Measurements from ENCODE around the gene NDRG4. TPM values are rescaled to one million over a fixed set of nuclear protein-coding genes. Genes with fewer than 3 reads are reported as not detected.

The NDRG4 gene
- total RNA-seq, 1 donor from 2014 or later: 30.1 TPM

GRCh38 chr16:58465817-58466216 lies 34.1 kb upstream of the NDRG4 start:
- H3K4me3 ChIP-seq (ENCODE audit: low read depth, low read length): no peak overlapping the region
- TF ChIP-seq CTCF (IDR thresholded peaks at IDR 0.05; ENCODE audit: insufficient read depth, low read length, poor library complexity, severe bottlenecking): no peak
- H3K36me3 ChIP-seq (ENCODE audit: control insufficient read depth, insufficient read depth, low read length): no peaks in the 10 kb centered on the region
- H3K27me3 ChIP-seq (ENCODE audit: control insufficient read depth, insufficient read depth, low read length): peaks cover 40% of the 10 kb centered on the region
- no peak for DNase-seq (ENCODE audit: low read depth)

GRCh38 chr16:58466396-58466795 lies 33.5 kb upstream of the NDRG4 start:
- peaks cover 40% of the 10 kb centered on the region for H3K27me3 ChIP-seq (ENCODE audit: control insufficient read depth, insufficient read depth, low read length)
- no peak for DNase-seq (ENCODE audit: low read depth)
- no peak for TF ChIP-seq CTCF (IDR thresholded peaks at IDR 0.05; ENCODE audit: insufficient read depth, low read length, poor library complexity, severe bottlenecking)

GRCh38 chr16:58467905-58468304 lies 32.0 kb upstream of the NDRG4 start:
- peaks cover 38% of the 10 kb centered on the region for H3K27me3 ChIP-seq (ENCODE audit: control insufficient read depth, insufficient read depth, low read length)

More at GRCh38 chr16:58466396-58466795, 33.5 kb upstream of the NDRG4 start:
- H3K36me3 ChIP-seq (ENCODE audit: control insufficient read depth, insufficient read depth, low read length): no peaks in the 10 kb centered on the region
- no peak overlapping the region for H3K4me3 ChIP-seq (ENCODE audit: low read depth, low read length)

DNA sequence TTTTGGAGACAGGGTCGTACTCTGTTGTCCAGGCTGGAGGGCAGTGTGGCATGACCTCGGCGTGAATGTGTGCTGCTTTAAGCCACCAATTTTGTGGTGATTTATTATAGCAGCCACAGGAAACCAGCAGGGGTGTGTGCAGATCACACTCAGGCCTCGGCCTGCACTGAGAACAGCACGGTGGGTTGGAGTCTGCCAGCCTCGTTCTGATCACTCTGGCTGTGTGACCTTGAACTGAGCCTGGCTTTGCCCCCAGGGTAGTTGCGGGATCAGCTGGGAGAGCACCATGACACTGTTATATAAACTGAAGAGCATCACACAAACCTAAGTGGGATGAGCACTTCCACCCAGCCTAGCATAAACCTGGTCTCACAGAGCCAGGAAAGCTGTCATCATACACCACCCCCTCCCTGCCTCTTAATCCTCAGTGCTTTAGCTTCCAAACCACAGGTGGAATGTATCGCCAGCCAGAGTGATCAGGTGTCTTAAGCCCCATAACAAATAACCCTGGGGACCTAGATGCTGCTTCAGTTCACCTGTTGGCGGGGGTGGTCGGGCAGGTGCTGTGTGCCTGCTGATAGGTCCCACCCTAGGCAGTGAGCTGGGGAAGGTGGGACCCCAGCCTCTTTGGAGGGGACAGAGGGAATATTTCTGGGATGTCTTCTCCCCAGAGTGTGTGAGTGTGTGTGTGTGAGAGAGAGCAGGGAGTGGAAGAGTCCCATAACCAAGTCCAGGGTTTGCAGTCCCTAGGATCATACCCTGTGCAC lies 28.6 kb upstream of the NDRG4 start:
- no peak for TF ChIP-seq CTCF (IDR thresholded peaks at IDR 0.05; ENCODE audit: insufficient read depth, low read length, poor library complexity, severe bottlenecking)
- Histone ChIP-seq H3K4me3 (ENCODE audit: low read depth, low read length) (no peak overlapping the region), H3K36me3 (ENCODE audit: control insufficient read depth, insufficient read depth, low read length) (no peaks in the 10 kb centered on the region), H3K27me3 (ENCODE audit: control insufficient read depth, insufficient read depth, low read length) (peaks cover 7% of the 10 kb centered on the region)
- DNase-seq (ENCODE audit: low read depth): no peak

More at GRCh38 chr16:58467905-58468304, 32.0 kb upstream of the NDRG4 start:
- TF ChIP-seq CTCF (IDR thresholded peaks at IDR 0.05; ENCODE audit: insufficient read depth, low read length, poor library complexity, severe bottlenecking): no peak
- DNase-seq (ENCODE audit: low read depth): no peak
- no peak overlapping the region for H3K4me3 ChIP-seq (ENCODE audit: low read depth, low read length)
- no peaks in the 10 kb centered on the region for H3K36me3 ChIP-seq (ENCODE audit: control insufficient read depth, insufficient read depth, low read length)

DNA sequence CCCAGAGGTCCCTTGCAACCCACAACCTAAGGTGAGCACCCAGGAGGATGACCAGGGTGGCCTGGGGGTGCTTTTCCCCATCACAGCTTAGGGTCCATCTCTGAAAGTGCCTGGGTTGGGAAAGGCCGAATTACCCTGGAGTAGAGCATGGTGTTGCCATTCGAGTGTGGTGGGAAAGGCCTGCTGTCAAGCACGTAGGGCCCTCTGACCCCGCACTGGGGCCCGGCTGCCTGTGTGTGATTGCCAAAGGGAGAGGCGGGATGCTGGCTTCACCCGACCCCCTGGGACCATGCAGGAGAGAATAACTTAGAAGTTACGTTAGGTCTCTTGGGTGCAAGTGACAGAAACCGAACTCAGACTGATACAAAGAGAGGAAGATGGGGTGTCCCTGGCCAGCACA lies 27.7 kb upstream of the NDRG4 start:
- Histone ChIP-seq H3K4me3 (ENCODE audit: low read depth, low read length) (no peak overlapping the region), H3K27me3 (ENCODE audit: control insufficient read depth, insufficient read depth, low read length) (peaks cover 2% of the 10 kb centered on the region), H3K36me3 (ENCODE audit: control insufficient read depth, insufficient read depth, low read length) (no peaks in the 10 kb centered on the region)
- no peak for TF ChIP-seq CTCF (IDR thresholded peaks at IDR 0.05; ENCODE audit: insufficient read depth, low read length, poor library complexity, severe bottlenecking)
- DNase-seq (ENCODE audit: low read depth): no peak

DNA sequence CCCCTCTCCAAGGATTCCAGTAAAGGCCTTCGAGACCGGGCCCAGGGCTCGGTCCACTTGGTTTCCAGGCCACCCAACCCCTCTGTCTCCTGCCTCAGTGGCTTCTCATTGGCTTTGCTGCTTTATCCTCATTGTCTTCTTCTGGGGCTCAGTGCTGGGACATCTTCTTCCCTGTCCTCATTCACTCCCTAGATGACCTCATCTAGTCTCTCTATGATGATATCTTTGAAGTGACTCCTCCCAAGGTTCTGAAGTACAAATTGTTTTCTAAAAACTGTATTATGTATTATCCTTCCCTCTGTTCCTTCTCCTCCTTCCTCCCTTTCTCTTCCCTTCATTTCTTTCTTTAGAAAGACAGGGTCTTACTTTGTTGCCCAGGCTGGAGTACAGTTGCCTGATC lies 27.1 kb upstream of the NDRG4 start:
- H3K4me3 ChIP-seq (ENCODE audit: low read depth, low read length): no peak overlapping the region
- DNase-seq (ENCODE audit: low read depth): no peak
- no peaks in the 10 kb centered on the region for H3K27me3 ChIP-seq (ENCODE audit: control insufficient read depth, insufficient read depth, low read length)
- TF ChIP-seq CTCF (IDR thresholded peaks at IDR 0.05; ENCODE audit: insufficient read depth, low read length, poor library complexity, severe bottlenecking): no peak
- H3K36me3 ChIP-seq (ENCODE audit: control insufficient read depth, insufficient read depth, low read length): no peaks in the 10 kb centered on the region

Data from kidney epithelial cell (primary cell).